Kidney tubule cell (primary cell): ENCODE measurements around the gene CACNA1C.
A peak's percentile ranks its signal among the peaks of the same experiment; 100 is the strongest.

Experiments used
- DNase-seq: peaks from one replicate; pipeline ENCODE4 v3.0.0-alpha.2; 2018; ENCODE audit warnings: low spot score

Gene CACNA1C

GRCh38 chr12:2052826-2053678, at the start of gene CACNA1C:
CACNA1C (plus strand) TSS chr12:2052987; CDS start chr12:2053563, 576 bp downstream.
- peak; percentile 41 for DNase-seq

GRCh38 chr12:2003676-2004112, 49.1 kb upstream of the CACNA1C start:
- DNase-seq, result peak; percentile 4

DNA sequence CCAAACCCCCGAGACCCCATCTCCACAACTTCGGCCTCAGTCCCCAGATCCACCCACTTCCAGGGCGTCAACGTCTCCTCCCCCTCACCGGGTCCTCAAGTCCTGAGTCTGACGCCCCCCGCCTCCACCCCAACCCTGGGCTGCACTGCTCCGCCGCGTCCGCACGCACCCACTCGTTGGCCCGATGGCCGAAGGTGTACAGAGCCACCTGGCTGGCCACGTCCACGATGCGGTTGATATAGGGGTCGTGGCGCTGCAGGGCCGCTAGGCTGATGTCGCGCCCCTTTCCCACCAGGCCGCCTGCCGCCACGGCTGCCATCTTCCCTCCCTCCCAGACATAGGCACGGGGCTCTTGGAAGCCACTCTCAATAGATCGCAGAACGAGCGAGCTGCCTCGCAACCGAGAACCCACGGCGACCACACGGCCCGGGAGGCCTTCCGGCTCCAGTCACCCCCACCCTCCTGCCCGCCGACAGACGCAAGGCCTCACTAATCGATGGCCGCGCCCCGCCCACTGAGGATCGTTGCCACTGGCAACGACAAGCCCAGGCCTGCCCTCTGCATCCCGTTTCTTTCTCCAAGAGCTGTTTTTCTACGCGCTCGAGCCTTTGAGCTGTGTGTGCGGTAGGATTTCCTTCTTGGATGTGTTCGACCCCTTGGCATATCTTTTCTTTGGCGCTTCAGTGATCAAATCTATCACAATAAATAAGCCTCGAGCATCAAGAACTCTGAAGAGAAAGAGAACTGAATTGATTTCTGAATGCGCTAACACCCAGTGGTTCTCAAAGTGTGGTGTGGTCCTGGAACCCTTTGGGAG, 48.5 kb upstream of the CACNA1C start, which contains the start of gene DCP1B:
TSS of gene DCP1B (minus strand) at position 345 of the 817 bp plus-strand sequence. CDS start at position 319, 26 bp downstream.
- DNase-seq, result peak; percentile 97

DNA sequence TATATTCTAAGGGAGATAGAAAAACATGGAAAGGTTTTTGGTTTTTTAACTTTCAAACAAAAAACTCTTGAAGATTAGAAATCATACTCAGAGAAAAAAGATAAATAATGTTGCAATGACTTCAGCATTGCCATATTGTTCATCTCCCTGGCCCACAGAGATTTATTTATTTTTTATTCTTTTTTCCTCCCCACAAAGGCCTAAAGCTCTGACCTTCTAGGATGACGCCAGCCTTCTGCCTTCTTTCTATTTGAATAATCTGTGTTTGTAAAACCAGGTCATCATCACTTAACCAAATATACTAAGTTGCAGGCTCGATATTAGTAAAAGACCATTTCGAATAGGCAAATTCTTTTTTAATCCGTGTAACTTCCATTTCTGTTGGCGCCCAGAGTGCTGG, 44.1 kb upstream of the CACNA1C start:
- DNase-seq, result no peak

GRCh38 chr12:2009623-2010022, 43.2 kb upstream of the CACNA1C start:
- DNase-seq, result no peak

DNA sequence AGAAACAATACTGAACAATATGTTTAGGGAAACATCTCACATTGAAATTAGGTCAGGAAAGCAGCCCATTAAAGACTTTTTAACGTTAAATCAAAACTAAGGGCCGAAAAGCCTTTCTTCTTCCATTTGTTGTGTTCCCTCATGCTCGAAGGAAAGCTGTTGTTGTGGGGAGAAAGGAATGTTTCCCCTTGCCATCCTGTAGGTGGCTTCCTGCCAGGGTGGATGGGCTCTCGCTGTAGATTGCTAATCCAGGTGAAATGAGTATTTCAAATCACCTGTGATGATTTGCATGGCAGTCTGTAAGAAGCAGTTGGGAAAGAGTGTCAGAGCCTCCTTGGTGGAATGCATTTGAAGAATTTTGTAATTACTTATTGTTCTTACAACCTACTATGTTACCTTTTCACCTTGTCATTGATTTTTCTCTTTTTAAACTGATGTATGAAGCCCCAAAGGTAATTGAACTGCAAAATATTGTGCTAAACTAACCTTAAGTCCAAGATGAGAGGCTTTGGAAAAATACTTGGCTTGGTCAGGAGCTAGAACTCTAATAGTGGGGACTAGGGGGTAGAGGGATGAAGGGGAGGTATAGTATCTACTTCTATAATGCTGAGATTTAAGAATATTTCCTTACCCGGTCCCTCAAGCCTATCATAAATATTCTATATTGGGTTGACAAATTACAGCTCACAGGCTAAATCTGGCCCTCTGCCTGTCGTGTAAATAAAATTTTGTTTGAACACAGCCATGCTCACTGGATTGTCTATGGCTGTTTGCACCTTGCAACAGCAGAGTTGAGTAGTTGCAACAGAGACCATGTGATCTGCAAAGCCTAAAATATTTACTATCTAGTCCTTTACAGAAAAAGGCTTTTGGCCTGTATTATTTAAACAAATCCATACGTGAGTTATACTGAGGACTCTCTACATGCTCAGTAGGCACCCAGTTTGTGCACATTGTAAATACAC, 40.9 kb upstream of the CACNA1C start:
- peak; percentile 31 for DNase-seq

GRCh38 chr12:2013086-2013485, 39.7 kb upstream of the CACNA1C start:
- DNase-seq, result no peak

GRCh38 chr12:2013527-2014223, 39.1 kb upstream of the CACNA1C start:
- no peak for DNase-seq

GRCh38 chr12:2014231-2014630, 38.6 kb upstream of the CACNA1C start:
- no peak for DNase-seq

DNA sequence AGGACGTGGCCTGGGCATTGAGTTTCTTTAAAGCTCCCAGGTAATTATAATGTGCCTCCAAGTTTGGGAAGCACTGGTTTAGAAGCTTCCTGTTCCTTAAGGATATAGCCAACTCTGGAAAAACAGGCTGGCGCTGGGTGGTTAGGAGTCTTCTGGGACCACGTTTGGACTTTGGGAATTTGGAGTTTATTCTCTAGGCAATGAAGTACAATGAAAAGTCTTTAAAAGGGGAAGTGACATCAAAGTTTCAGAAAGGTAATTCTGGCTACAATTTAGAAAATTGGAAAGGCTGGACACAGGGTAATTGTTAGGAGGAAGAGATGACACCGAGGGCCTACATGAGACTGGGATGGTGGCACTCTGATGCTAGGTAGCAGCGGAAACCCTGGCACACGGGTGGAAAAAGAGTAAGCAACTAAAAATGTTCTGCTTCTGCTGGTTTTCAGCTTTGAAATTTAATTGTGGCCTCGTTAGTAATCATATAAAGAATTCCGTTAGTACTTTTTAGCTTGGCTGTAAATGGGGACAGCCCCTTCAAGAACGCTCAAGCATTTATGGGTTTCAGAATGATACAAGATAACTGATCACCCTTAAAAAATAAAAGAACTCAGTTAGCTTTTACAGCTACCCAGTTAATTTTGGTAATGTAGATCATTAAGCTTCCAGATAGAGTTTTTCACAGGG, 35.8 kb upstream of the CACNA1C start:
- DNase-seq, result no peak

- DNase-seq, result no peak
Measured at GRCh38 chr12:2017546-2018337, 35.0 kb upstream of the CACNA1C start.

- no peak for DNase-seq
Measured at GRCh38 chr12:2018391-2018790, 34.4 kb upstream of the CACNA1C start.

DNA sequence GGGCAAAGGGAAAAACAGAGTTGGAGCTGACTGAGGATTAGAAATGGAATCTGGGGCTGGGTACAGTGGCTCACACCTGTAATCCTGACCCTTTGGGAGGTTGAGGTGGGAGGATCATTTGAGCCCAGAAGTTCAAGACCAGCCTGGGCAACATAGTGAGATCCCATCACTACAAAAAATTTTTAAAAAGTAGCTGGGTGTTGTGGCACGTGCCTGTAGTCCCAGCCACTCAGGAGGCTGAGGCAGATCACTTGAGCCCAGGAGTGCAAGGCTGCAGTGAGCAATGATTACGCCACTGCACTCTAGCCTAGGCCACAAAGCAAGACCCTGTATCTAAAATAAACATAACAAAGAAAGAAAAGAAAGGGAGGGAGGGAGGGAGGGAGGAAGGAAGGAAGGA, 33.7 kb upstream of the CACNA1C start:
- DNase-seq, result no peak

GRCh38 chr12:2020511-2020910, 32.3 kb upstream of the CACNA1C start:
- DNase-seq, result no peak

- no peak for DNase-seq
Measured at GRCh38 chr12:2023365-2023764, 29.4 kb upstream of the CACNA1C start.

- no peak for DNase-seq
Measured at GRCh38 chr12:2027351-2027750, 25.4 kb upstream of the CACNA1C start.

DNA sequence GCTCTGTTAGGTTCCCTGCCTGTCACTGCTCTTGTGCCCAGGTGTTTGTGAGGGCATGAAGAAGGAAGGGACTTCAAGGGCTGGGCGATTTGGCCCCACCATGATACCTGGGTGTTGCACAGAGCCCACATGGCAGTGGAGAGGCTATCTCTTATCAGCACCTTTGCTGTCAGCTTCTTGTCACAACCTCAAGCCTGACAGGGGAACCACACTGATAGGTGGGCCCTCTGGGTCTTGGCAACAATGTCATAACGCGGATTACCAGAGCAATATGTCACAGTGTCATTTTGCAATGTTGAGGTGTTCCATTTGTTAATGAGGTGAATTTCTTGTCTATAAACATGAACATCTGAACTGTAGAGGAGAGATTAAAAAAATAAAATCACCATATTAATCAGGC, 22.9 kb upstream of the CACNA1C start:
- DNase-seq, result no peak

DNA sequence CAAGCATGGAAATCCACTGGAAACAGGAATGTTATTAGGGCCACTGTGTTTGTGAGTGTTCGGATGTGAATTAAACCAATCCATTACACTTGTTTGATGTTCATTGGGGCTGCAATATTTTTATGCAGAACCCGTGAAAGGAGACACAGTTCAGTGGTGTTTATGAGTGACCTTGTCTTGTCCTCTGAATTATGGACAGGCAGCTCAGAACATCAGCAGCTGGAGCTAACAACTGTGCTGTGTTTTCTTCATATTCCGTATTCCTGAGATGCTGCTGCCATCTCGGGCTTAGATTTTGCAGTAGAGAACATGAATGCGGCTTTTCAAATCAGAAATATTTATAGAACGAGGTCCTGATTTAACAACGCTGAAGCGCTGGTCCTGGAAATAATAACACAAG, 20.3 kb upstream of the CACNA1C start:
- DNase-seq, result no peak

- peak; percentile 81 for DNase-seq
Measured at GRCh38 chr12:2034633-2035430, 18.0 kb upstream of the CACNA1C start.
